ENCODE results near the gene C11orf42.

- TF ChIP-seq SPI1 (IDR thresholded peaks at IDR 0.05; ENCODE audit: low read depth, low read length) = no peak
- no peak for TF ChIP-seq POLR2A (IDR thresholded peaks at IDR 0.05; ENCODE audit: low read depth, low read length)
- no peak for TF ChIP-seq TAF1 (IDR thresholded peaks at IDR 0.05; ENCODE audit: low read depth, low read length)
These were observed 33.5 kb downstream of the C11orf42 start, which contains the start of gene CNGA4 for GRCh38 chr11:6238902-6239301.
